ENCODE measurements around the gene PSME1.

The PSME1 gene

GRCh38 chr14:24146453-24146977 is 10.5 kb downstream of the PSME1 start, which contains the start of gene PSME2:
PSME2 (minus strand) TSS chr14:24146610; CDS start chr14:24146581, 29 bp downstream.
- Histone ChIP-seq H3K79me2 (ENCODE audit: insufficient read depth, low read length) (peaks cover 74% of the 10 kb centered on the region), H3K9me3 (ENCODE audit: insufficient read depth, low read depth, low read length) (no peaks in the 10 kb centered on the region), H4K20me1 (ENCODE audit: insufficient read depth, low read length, poor library complexity, severe bottlenecking) (peaks cover 29% of the 10 kb centered on the region), H3K9ac (ENCODE audit: low read depth, low read length, poor library complexity, severe bottlenecking) (peak within 1 kb of the TSS; percentile 95), H2AFZ (ENCODE audit: low read length) (peak within 1 kb of the TSS; percentile 94), H3K4me3 (ENCODE audit: low read length, poor library complexity, severe bottlenecking) (peak within 1 kb of the TSS; percentile 100), H3K36me3 (ENCODE audit: insufficient read depth, low read length) (peaks cover 16% of the 10 kb centered on the region; the same call in 1 of the 2 replicates), H3K4me2 (ENCODE audit: low read depth, low read length, poor library complexity, severe bottlenecking) (peak within 1 kb of the TSS; percentile 100), H3K9me2 (replicated peaks; ENCODE audit: low read depth, low read length) (no peaks in the 10 kb centered on the region), H3K4me1 (ENCODE audit: insufficient read depth, low read length, poor library complexity, severe bottlenecking) (peaks cover 35% of the 10 kb centered on the region), H3K27me3 (ENCODE audit: insufficient read depth, low read length, poor library complexity, severe bottlenecking) (no peaks in the 10 kb centered on the region), H3F3A (ENCODE audit: low read depth) (0 out of 2 replicates have a peak, but pooled peaks cover 2% of the 10 kb centered on the region)
- TF ChIP-seq CTCF (conservative IDR thresholded peaks at IDR 0.05; ENCODE audit: low read length) (no peak), EZH2phosphoT487 (IDR thresholded peaks at IDR 0.05; ENCODE audit: borderline replicate concordance) (no peak)

GRCh38 chr14:24146978-24147760 is 11.2 kb downstream of the PSME1 start, which contains the start of gene RNF31:
RNF31 (plus strand) TSS chr14:24147498; CDS start chr14:24147699, 201 bp downstream.
- Histone ChIP-seq H3K4me1 (ENCODE audit: insufficient read depth, low read length, poor library complexity, severe bottlenecking) (peaks cover 31% of the 10 kb centered on the region), H3K36me3 (ENCODE audit: insufficient read depth, low read length) (peaks cover 22% of the 10 kb centered on the region; the same call in 1 of the 2 replicates), H2AFZ (ENCODE audit: low read length) (peak within 1 kb of the TSS; percentile 94), H3K9ac (ENCODE audit: low read depth, low read length, poor library complexity, severe bottlenecking) (peak within 1 kb of the TSS; percentile 95), H3K27me3 (ENCODE audit: insufficient read depth, low read length, poor library complexity, severe bottlenecking) (no peaks in the 10 kb centered on the region), H3K4me2 (ENCODE audit: low read depth, low read length, poor library complexity, severe bottlenecking) (peak within 1 kb of the TSS; percentile 100), H3K9me3 (ENCODE audit: insufficient read depth, low read depth, low read length) (no peaks in the 10 kb centered on the region), H3K9me2 (replicated peaks; ENCODE audit: low read depth, low read length) (no peaks in the 10 kb centered on the region), H3F3A (ENCODE audit: low read depth) (0 out of 2 replicates have a peak, but pooled peaks cover 2% of the 10 kb centered on the region), H3K79me2 (ENCODE audit: insufficient read depth, low read length) (peaks cover 74% of the 10 kb centered on the region), H3K4me3 (ENCODE audit: low read length, poor library complexity, severe bottlenecking) (peak within 1 kb of the TSS; percentile 100), H4K20me1 (ENCODE audit: insufficient read depth, low read length, poor library complexity, severe bottlenecking) (peaks cover 29% of the 10 kb centered on the region)
- no peak for TF ChIP-seq CTCF (conservative IDR thresholded peaks at IDR 0.05; ENCODE audit: low read length)
- TF ChIP-seq EZH2phosphoT487 (IDR thresholded peaks at IDR 0.05; ENCODE audit: borderline replicate concordance): no peak

GRCh38 chr14:24147761-24148428 is 11.9 kb downstream of the PSME1 start:
- Histone ChIP-seq H3K4me2 (ENCODE audit: low read depth, low read length, poor library complexity, severe bottlenecking) (peak overlapping the region; percentile 100), H2AFZ (ENCODE audit: low read length) (no peak overlapping the region), H3K9ac (ENCODE audit: low read depth, low read length, poor library complexity, severe bottlenecking) (peak overlapping the region; percentile 95), H3K4me3 (ENCODE audit: low read length, poor library complexity, severe bottlenecking) (peak overlapping the region; percentile 100), H3K4me1 (ENCODE audit: insufficient read depth, low read length, poor library complexity, severe bottlenecking) (peaks cover 30% of the 10 kb centered on the region), H3K36me3 (ENCODE audit: insufficient read depth, low read length) (peaks cover 27% of the 10 kb centered on the region; the same call in 1 of the 2 replicates), H3K9me3 (ENCODE audit: insufficient read depth, low read depth, low read length) (no peaks in the 10 kb centered on the region), H4K20me1 (ENCODE audit: insufficient read depth, low read length, poor library complexity, severe bottlenecking) (peaks cover 29% of the 10 kb centered on the region), H3K27me3 (ENCODE audit: insufficient read depth, low read length, poor library complexity, severe bottlenecking) (no peaks in the 10 kb centered on the region), H3K9me2 (replicated peaks; ENCODE audit: low read depth, low read length) (no peaks in the 10 kb centered on the region), H3K79me2 (ENCODE audit: insufficient read depth, low read length) (peaks cover 70% of the 10 kb centered on the region), H3F3A (ENCODE audit: low read depth) (0 out of 2 replicates have a peak, but pooled peaks cover 2% of the 10 kb centered on the region)
- no peak for TF ChIP-seq CTCF (conservative IDR thresholded peaks at IDR 0.05; ENCODE audit: low read length)
- no peak for TF ChIP-seq EZH2phosphoT487 (IDR thresholded peaks at IDR 0.05; ENCODE audit: borderline replicate concordance)

All from Loucy (cell line).